Measurements from ENCODE around the gene SCUBE3. TPM values are rescaled to one million over a fixed set of nuclear protein-coding genes. Genes with fewer than 3 reads are reported as not detected.

The SCUBE3 gene
- total and polyA plus RNA-seq, 2 of the 13 experiments (the other 11 are each of a cell fraction or from before 2014, with no cell fraction given) = not detected

DNA sequence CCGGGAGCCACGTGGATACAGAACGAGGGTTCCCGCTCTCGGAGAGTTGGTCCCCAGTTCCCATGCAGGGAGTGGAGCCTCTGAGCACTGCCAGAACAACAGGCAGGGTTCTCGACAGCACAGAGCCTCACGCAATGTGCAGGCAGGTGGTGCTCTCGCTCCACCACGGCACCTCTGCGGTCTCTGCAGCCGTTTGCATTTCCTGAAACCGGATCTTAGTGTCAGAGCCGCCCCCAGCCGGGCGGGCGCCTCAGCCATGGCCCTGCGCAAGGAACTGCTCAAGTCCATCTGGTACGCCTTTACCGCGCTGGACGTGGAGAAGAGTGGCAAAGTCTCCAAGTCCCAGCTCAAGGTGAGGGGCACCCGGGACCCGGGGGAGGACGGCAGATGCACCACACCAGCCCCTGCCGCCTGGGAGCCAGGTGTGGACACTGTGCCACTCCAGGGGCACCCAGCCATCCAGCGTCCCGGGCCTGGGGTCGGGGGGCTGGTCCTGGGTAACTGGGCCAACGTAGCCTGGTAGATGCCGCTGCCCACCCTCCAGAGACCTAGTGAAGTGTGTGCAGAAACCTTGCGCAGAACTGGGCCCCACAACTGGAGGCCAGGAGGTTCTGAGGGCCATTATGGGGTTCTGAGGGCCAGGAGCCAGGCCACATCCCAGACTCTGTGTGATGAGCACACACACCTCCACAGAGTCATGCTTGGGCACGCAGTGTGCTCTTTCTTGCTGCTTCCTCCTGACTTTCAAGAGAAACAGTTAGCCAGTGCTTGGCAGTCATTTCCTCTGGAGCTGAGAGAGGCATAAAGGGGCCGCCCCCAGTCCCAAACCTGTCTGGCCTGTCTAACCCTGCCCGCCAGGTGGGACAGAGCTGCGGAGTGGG, 84.1 kb downstream of the SCUBE3 start, which contains the start of gene DEF6:
Gene DEF6 (plus strand): TSS at position 218 of the 881 bp plus-strand sequence. CDS start 39 bp downstream, at position 257.
- peak within 1 kb of the TSS; percentile 82 for H3K4me2 ChIP-seq (ENCODE audit: low read depth, low read length)
- ATAC-seq = peak; percentile 95
- TF ChIP-seq, protein P1, sequence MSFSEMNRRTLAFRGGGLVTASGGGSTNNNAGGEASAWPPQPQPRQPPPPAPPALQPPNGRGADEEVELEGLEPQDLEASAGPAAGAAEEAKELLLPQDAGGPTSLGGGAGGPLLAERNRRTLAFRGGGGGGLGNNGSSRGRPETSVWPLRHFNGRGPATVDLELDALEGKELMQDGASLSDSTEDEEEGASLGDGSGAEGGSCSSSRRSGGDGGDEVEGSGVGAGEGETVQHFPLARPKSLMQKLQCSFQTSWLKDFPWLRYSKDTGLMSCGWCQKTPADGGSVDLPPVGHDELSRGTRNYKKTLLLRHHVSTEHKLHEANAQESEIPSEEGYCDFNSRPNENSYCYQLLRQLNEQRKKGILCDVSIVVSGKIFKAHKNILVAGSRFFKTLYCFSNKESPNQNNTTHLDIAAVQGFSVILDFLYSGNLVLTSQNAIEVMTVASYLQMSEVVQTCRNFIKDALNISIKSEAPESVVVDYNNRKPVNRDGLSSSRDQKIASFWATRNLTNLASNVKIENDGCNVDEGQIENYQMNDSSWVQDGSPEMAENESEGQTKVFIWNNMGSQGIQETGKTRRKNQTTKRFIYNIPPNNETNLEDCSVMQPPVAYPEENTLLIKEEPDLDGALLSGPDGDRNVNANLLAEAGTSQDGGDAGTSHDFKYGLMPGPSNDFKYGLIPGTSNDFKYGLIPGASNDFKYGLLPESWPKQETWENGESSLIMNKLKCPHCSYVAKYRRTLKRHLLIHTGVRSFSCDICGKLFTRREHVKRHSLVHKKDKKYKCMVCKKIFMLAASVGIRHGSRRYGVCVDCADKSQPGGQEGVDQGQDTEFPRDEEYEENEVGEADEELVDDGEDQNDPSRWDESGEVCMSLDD (CRISPR knock-in tag; IDR thresholded peaks at IDR 0.05; ENCODE audit: borderline replicate concordance) = peak; percentile 42; the same call in 1 of the 2 replicates
- TF ChIP-seq, protein P2, sequence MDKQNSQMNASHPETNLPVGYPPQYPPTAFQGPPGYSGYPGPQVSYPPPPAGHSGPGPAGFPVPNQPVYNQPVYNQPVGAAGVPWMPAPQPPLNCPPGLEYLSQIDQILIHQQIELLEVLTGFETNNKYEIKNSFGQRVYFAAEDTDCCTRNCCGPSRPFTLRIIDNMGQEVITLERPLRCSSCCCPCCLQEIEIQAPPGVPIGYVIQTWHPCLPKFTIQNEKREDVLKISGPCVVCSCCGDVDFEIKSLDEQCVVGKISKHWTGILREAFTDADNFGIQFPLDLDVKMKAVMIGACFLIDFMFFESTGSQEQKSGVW (CRISPR knock-in tag; IDR thresholded peaks at IDR 0.05; ENCODE audit: borderline replicate concordance) = no peak
- TF ChIP-seq AGO2 (optimal IDR thresholded peaks at IDR 0.05; ENCODE audit: low read depth, low read length) (peak; percentile 58), PHF8 (CRISPR knock-in tag; IDR thresholded peaks at IDR 0.05) (peak; percentile 90), ZNF768 (CRISPR knock-in tag; IDR thresholded peaks at IDR 0.05) (peak; percentile 54; the same call in 1 of the 2 replicates), SIX4 (CRISPR knock-in tag; IDR thresholded peaks at IDR 0.05) (peak; percentile 99), ZNF354B (CRISPR knock-in tag; IDR thresholded peaks at IDR 0.05) (0 out of 2 replicates have a peak, but pooled peaks have one; percentile 83), PPARG (CRISPR knock-in tag; conservative IDR thresholded peaks at IDR 0.05) (peak; percentile 65), ZNF367 (CRISPR knock-in tag; IDR thresholded peaks at IDR 0.05; ENCODE audit: borderline replicate concordance) (no peak)
- TF ChIP-seq, protein P3, sequence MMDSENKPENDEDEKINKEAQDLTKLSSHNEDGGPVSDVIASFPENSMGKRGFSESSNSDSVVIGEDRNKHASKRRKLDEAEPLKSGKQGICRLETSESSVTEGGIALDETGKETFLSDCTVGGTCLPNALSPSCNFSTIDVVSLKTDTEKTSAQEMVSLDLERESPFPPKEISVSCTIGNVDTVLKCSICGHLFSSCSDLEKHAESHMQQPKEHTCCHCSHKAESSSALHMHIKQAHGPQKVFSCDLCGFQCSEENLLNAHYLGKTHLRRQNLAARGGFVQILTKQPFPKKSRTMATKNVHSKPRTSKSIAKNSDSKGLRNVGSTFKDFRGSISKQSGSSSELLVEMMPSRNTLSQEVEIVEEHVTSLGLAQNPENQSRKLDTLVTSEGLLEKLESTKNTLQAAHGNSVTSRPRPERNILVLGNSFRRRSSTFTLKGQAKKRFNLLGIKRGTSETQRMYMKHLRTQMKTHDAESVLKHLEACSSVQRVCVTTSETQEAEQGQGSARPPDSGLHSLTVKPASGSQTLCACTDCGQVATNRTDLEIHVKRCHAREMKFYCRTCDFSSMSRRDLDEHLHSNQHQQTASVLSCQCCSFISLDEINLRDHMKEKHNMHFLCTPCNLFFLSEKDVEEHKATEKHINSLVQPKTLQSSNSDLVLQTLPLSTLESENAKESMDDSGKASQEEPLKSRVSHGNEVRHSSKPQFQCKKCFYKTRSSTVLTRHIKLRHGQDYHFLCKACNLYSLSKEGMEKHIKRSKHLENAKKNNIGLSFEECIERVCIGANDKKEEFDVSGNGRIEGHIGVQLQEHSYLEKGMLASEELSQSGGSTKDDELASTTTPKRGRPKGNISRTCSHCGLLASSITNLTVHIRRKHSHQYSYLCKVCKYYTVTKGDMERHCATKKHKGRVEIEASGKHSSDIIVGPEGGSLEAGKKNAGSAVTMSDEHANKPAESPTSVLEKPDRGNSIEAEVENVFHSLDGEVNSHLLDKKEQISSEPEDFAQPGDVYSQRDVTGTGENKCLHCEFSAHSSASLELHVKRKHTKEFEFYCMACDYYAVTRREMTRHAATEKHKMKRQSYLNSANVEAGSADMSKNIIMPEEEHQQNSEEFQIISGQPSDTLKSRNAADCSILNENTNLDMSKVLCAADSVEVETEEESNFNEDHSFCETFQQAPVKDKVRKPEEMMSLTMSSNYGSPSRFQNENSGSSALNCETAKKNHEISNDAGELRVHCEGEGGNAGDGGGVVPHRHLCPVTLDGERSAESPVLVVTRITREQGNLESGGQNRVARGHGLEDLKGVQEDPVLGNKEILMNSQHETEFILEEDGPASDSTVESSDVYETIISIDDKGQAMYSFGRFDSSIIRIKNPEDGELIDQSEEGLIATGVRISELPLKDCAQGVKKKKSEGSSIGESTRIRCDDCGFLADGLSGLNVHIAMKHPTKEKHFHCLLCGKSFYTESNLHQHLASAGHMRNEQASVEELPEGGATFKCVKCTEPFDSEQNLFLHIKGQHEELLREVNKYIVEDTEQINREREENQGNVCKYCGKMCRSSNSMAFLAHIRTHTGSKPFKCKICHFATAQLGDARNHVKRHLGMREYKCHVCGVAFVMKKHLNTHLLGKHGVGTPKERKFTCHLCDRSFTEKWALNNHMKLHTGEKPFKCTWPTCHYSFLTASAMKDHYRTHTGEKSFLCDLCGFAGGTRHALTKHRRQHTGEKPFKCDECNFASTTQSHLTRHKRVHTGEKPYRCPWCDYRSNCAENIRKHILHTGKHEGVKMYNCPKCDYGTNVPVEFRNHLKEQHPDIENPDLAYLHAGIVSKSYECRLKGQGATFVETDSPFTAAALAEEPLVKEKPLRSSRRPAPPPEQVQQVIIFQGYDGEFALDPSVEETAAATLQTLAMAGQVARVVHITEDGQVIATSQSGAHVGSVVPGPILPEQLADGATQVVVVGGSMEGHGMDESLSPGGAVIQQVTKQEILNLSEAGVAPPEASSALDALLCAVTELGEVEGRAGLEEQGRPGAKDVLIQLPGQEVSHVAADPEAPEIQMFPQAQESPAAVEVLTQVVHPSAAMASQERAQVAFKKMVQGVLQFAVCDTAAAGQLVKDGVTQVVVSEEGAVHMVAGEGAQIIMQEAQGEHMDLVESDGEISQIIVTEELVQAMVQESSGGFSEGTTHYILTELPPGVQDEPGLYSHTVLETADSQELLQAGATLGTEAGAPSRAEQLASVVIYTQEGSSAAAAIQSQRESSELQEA (CRISPR knock-in tag; IDR thresholded peaks at IDR 0.05; ENCODE audit: not compliant biosample characterization) = peak; percentile 85

More for the DNA sequence above, 84.1 kb downstream of the SCUBE3 start, which contains the start of gene DEF6:
- intact Hi-C loops (cut with micrococcal nuclease; ENCODE audit: unreplicated experiment) (loop anchor here (1.0 to 10.0 kb wide), 8 partner anchors 20 to 437 kb away; partner anchors contain the start of genes ARMC12, PPARD and RPL10A), in situ Hi-C loops (cut with HindIII; ENCODE audit: extremely low pct_ligation_motif_present, low pct_unique_long_range_greater_than_20kb) (loop anchor here (5.0 kb wide), 2 partner anchors 34 to 169 kb away; partner anchors contain the start of gene RPL10A)
- ChIA-PET CTCF (ENCODE audit: low intra/inter-chr PET ratio, low total read pairs) (interaction anchor here (0.7 to 2.8 kb wide), 8 partner anchors 29 to 229 kb away, joined by 3 to 35 read pairs (median 5); partner anchors contain the start of genes PPARD and RPL10A), POLR2A (interaction anchor here (0.6 to 1.8 kb wide), 6 partner anchors 11 to 155 kb away, joined by 3 to 5 read pairs (median 3); partner anchors contain the start of gene FANCE)
- Histone ChIP-seq H3K9me3 (ENCODE audit: low read length) (no peaks in the 10 kb centered on the region), H3K27ac (ENCODE audit: extremely low read length, insufficient read depth, low read length) (no peak within 1 kb of the TSS), H3K9ac (ENCODE audit: insufficient read depth, low read depth, low read length) (peak within 1 kb of the TSS; percentile 64), H3K4me1 (ENCODE audit: insufficient read depth, low read length) (peaks cover 26% of the 10 kb centered on the region), H3K27me3 (ENCODE audit: control insufficient read depth in 1 of 2, insufficient read depth in 2 of 2, low read length in 2 of 2) (no peaks in the 10 kb centered on the region), H3K4me3 (replicated peaks in 1 of 3; ENCODE audit: insufficient read depth in 1 of 3, low read depth in 2 of 3, low read length in 3 of 3) (peak within 1 kb of the TSS; percentile 55 to 81 (median 77)), H3K36me3 (replicated peaks in 1 of 2; ENCODE audit: control insufficient read depth in 1 of 2, insufficient read depth in 2 of 2, low read length in 2 of 2) (peaks cover 1 to 3% of the 10 kb centered on the region in 2 experiments; a peak in 1 of 5 replicates), H4K20me1 (ENCODE audit: insufficient read depth, low read length) (no peaks in the 10 kb centered on the region), H3K79me2 (ENCODE audit: insufficient read depth, low read length) (no peaks in the 10 kb centered on the region), H2AFZ (ENCODE audit: low read length) (no peak within 1 kb of the TSS)
- BruUV-seq (replicated peaks) = TSS peak; percentile 44
- WGBS (ENCODE audit: low lambda C conversion rate) = 16% methylated on average over 20 of the region's 35 CpGs
- peak; percentile 95 for FAIRE-seq
- peak; percentile 88 for DNase-seq (ENCODE audit: low spot score)
